ENCODE data around the gene GZMA. TPM values are rescaled to one million over a fixed set of nuclear protein-coding genes. Genes with fewer than 3 reads are reported as not detected.

The GZMA gene
- total RNA-seq, 2 experiments from 2014 or later, result 3.5 to 5.0 TPM

DNA sequence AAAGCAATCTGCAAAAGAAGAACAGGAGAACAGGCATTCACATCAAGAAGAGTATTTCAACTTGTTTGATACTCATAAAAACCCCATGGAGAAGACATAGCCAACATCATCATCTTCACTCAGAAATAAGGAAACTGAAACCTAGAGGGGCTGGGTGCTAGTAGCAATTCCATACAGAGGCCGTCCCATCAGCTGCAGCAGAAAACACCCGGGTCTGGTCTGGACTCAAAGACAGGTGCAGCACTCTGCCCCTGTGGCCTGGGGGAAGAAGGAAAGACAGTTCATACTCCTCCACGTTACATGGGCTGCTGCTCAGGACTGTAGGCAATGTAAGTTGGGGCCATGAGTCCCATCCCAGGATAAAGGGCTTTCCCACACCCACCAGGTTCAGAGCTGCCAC, 11.6 kb downstream of the GZMA start:
- TF ChIP-seq, protein P1, sequence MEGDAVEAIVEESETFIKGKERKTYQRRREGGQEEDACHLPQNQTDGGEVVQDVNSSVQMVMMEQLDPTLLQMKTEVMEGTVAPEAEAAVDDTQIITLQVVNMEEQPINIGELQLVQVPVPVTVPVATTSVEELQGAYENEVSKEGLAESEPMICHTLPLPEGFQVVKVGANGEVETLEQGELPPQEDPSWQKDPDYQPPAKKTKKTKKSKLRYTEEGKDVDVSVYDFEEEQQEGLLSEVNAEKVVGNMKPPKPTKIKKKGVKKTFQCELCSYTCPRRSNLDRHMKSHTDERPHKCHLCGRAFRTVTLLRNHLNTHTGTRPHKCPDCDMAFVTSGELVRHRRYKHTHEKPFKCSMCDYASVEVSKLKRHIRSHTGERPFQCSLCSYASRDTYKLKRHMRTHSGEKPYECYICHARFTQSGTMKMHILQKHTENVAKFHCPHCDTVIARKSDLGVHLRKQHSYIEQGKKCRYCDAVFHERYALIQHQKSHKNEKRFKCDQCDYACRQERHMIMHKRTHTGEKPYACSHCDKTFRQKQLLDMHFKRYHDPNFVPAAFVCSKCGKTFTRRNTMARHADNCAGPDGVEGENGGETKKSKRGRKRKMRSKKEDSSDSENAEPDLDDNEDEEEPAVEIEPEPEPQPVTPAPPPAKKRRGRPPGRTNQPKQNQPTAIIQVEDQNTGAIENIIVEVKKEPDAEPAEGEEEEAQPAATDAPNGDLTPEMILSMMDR (IDR thresholded peaks at IDR 0.05), result no peak
- POLR2A ChIA-PET, result interaction anchor here (0.6 to 2.2 kb wide), 2 partner anchors 17 to 130 kb away, joined by 4 to 6 read pairs; no protein-coding TSS in a partner anchor
- H3K36me3 ChIP-seq (ENCODE audit: insufficient read depth, low read length), result no peaks in the 10 kb centered on the region
- no peaks in the 10 kb centered on the region for H3K27me3 ChIP-seq (ENCODE audit: control insufficient read depth in 1 of 2, insufficient read depth in 2 of 2, low read length in 2 of 2)
- no peak overlapping the region for H3K4me3 Mint-ChIP-seq
- H3K36me3 Mint-ChIP-seq (ENCODE audit: low read depth), result no peaks in the 10 kb centered on the region
- no peak overlapping the region for H3K27ac Mint-ChIP-seq
- DNase-seq (no peak), ATAC-seq (ENCODE audit: poor library complexity) (no peak)
- intact Hi-C loops (cut with DNase I, micrococcal nuclease), result no loop called here
- no peaks in the 10 kb centered on the region for H3K27me3 Mint-ChIP-seq
- no peaks in the 10 kb centered on the region for H3K9me3 ChIP-seq (ENCODE audit: control insufficient read depth in 1 of 2, insufficient read depth in 1 of 2, low read length in 2 of 2)
- CTCF ChIA-PET, result no interaction called here
- H3K27ac ChIP-seq (ENCODE audit: low read depth in 1 of 2, low read length in 2 of 2), result no peak overlapping the region
- H3K4me3 ChIP-seq (ENCODE audit: low read length), result no peak overlapping the region
- H3K4me1 ChIP-seq (ENCODE audit: insufficient read depth, low read length), result peaks cover 6% of the 10 kb centered on the region
- peaks cover 14% of the 10 kb centered on the region for H3K4me1 Mint-ChIP-seq (ENCODE audit: low read depth)
- no peaks in the 10 kb centered on the region for H3K9me3 Mint-ChIP-seq

DNA sequence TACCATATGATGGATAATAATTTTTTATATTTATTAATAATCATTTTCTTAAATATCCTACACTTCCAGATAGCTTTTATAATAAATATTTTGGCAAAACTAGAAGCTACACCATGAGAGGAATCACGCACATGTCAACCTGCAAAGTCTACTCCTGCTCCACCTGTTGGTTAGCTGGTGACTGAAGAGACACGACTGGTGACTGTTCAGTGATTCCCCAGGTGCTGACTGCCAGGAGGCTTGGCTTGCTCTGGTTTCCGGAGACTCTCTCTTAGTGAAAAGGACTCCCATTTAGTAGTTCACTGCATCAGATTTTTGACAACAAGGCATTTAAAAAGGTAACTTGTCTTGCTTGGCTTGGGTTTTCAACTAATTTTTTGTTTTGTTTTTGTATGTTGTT, 20.9 kb downstream of the GZMA start:
- H3K9me3 Mint-ChIP-seq, result no peaks in the 10 kb centered on the region
- H3K36me3 ChIP-seq (ENCODE audit: insufficient read depth, low read length), result no peaks in the 10 kb centered on the region
- intact Hi-C loops (cut with DNase I, micrococcal nuclease), result no loop called here
- no peaks in the 10 kb centered on the region for H3K27me3 Mint-ChIP-seq
- no peaks in the 10 kb centered on the region for H3K27me3 ChIP-seq (ENCODE audit: control insufficient read depth in 1 of 2, insufficient read depth in 2 of 2, low read length in 2 of 2)
- no peak overlapping the region for H3K27ac Mint-ChIP-seq
- no peak for DNase-seq
- no peak for ATAC-seq (ENCODE audit: poor library complexity)
- no peaks in the 10 kb centered on the region for H3K9me3 ChIP-seq (ENCODE audit: control insufficient read depth in 1 of 2, insufficient read depth in 1 of 2, low read length in 2 of 2)
- TF ChIP-seq, protein P1 (IDR thresholded peaks at IDR 0.05), result no peak
- H3K27ac ChIP-seq (ENCODE audit: low read depth in 1 of 2, low read length in 2 of 2), result no peak overlapping the region
- H3K4me1 ChIP-seq (ENCODE audit: insufficient read depth, low read length), result no peaks in the 10 kb centered on the region
- ChIA-PET POLR2A (interaction anchor here (0.7 kb wide), 1 partner anchor 62 kb away, joined by 3 read pairs; no protein-coding TSS in a partner anchor), CTCF (interaction anchor here (0.6 kb wide), 1 partner anchor 636 kb away, joined by 3 read pairs; no protein-coding TSS in a partner anchor)
- no peak overlapping the region for H3K4me3 ChIP-seq (ENCODE audit: low read length)
- no peaks in the 10 kb centered on the region for H3K4me1 Mint-ChIP-seq (ENCODE audit: low read depth)
- no peaks in the 10 kb centered on the region for H3K36me3 Mint-ChIP-seq (ENCODE audit: low read depth)
- H3K4me3 Mint-ChIP-seq, result no peak overlapping the region

DNA sequence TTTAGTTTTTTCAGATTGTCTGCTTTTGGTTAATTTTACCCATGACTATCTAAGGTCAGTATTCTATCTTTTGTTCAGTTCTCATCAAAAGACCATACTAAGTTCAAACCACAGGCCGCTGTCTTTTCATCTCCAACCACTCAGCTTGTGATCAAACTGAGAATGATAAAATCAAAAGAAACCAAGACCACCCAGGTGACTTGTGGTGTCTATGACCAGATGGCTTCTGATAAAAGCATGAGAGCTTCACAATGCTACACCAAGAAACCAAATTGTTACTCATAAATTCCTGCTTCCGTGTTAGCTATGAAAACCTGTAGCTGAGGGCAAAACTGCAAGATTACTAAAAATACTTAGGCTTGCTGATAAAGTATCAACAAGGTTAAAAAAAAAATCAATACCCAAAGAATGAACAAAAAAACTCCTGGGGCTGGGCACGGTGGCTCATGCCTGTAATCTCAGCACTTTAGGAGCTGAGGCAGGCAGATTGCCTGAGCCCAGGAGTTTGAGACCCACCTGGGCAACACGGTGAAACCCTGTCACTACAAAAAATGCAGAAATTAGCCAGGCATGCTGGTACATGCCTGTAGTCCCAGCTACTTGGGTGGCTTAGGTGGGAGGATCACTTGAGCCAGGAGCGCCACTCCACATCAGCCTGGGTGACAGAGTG, 31.7 kb downstream of the GZMA start:
- H3K4me3 Mint-ChIP-seq, result no peak overlapping the region
- no peaks in the 10 kb centered on the region for H3K27me3 Mint-ChIP-seq
- no peaks in the 10 kb centered on the region for H3K36me3 Mint-ChIP-seq (ENCODE audit: low read depth)
- H3K36me3 ChIP-seq (ENCODE audit: insufficient read depth, low read length), result no peaks in the 10 kb centered on the region
- TF ChIP-seq, protein P1 (IDR thresholded peaks at IDR 0.05), result no peak
- DNase-seq, result no peak
- no peak overlapping the region for H3K27ac ChIP-seq (ENCODE audit: low read depth in 1 of 2, low read length in 2 of 2)
- H3K27me3 ChIP-seq (ENCODE audit: control insufficient read depth in 1 of 2, insufficient read depth in 2 of 2, low read length in 2 of 2), result no peaks in the 10 kb centered on the region
- no peak overlapping the region for H3K4me3 ChIP-seq (ENCODE audit: low read length)
- peaks cover 10% of the 10 kb centered on the region for H3K4me1 Mint-ChIP-seq (ENCODE audit: low read depth)
- no peak overlapping the region for H3K27ac Mint-ChIP-seq
- ATAC-seq (ENCODE audit: poor library complexity), result no peak
- ChIA-PET CTCF (interaction anchor here (1.4 kb wide), 1 partner anchor 190 kb away, joined by 6 read pairs; no protein-coding TSS in a partner anchor), POLR2A (interaction anchor here (0.7 kb wide), 1 partner anchor 37 kb away, joined by 4 read pairs; no protein-coding TSS in a partner anchor)
- intact Hi-C loops (cut with DNase I, micrococcal nuclease), result loop anchor here in 1 of 2 experiments (5.0 kb wide), 1 partner anchor 72 kb away; no protein-coding TSS in a partner anchor
- peaks cover 7% of the 10 kb centered on the region for H3K4me1 ChIP-seq (ENCODE audit: insufficient read depth, low read length)
- peaks cover 6% of the 10 kb centered on the region for H3K9me3 Mint-ChIP-seq
- H3K9me3 ChIP-seq (ENCODE audit: control insufficient read depth in 1 of 2, insufficient read depth in 1 of 2, low read length in 2 of 2), result peaks cover 0 to 7% of the 10 kb centered on the region in 2 experiments

Data from CD4-positive, alpha-beta T cell (primary cell).